HCT116 (cell line): ENCODE results near the gene FBXL15. TPM values are rescaled to one million over a fixed set of nuclear protein-coding genes. Genes with fewer than 3 reads are reported as not detected.

Source experiments
- ATAC-seq: fragments of 200-7000 bp; cut with Tn5 transposase; 2 replicates; pipeline ENCODE4 v1.9.1; 2020; ENCODE audit warnings: mild to moderate bottlenecking, moderate library complexity
- BruUV-seq: library from RNA; stranded (reverse); fragments of 400-500 nt; replicated peaks from 2 replicates; lab custom pipeline; 2021; lab: Mats Ljungman, UMichigan
- CTCF ChIA-PET: fragments of 300-600 bp; sonication (Branson Sonifier 250); formaldehyde crosslinking; loops from one replicate; lab custom pipeline; 2021; ENCODE audit warnings: antibody characterized with exemption; lab: Charles Lee
- POLR2A ChIA-PET: fragments of 300-600, 350-600 bp; sonication (Branson Sonifier 250); formaldehyde crosslinking; loops from one replicate; lab custom pipeline; 2021; ENCODE audit warnings: antibody characterized with exemption; lab: Charles Lee
- RAD21 ChIA-PET, 2 experiments: fragments of 300-600 bp; sonication (Branson Sonifier 250); formaldehyde crosslinking; loops; one replicate each; lab custom pipeline; 2023; ENCODE audit warnings: low total read pairs in 2 of 2; ENCODE audit not compliant: uncharacterized antibody in 2 of 2, unreplicated experiment in 2 of 2, low non-redundant PET in 1 of 2; lab: Charles Lee
- DNase-seq: peaks from one replicate; pipeline ENCODE4 v3.0.0-alpha.2; 2010; ENCODE audit warnings: low read depth, low spot score
- H2AFZ ChIP-seq: fragments of 200-600 bp; shearing (Covaris generic), sonication (generic); 2 replicates; pipeline ENCODE4 v1.6.1; 2017; ENCODE audit warnings: low read depth, mixed run types, mixed read lengths, antibody characterized with exemption, low read length; ENCODE audit not compliant: poor library complexity, severe bottlenecking
- H3K27ac ChIP-seq: 2 replicates; pipeline ENCODE4 v1.5.1; 2012; ENCODE audit warnings: low read depth, low read length
- H3K27me3 ChIP-seq: fragments of 200-600 bp; sonication (generic); 2 replicates; pipeline ENCODE4 v1.6.1; 2016; ENCODE audit warnings: mixed run types, low read length, mixed read lengths; ENCODE audit not compliant: insufficient read depth
- H3K36me3 ChIP-seq, 2 experiments: fragments of 200-500 bp in 1 of 2; fragments of 200-600 bp in 1 of 2; sonication (Bioruptor generic) in 1 of 2; sonication (generic) in 1 of 2; 2 replicates each; pipeline versions ENCODE4 v1.5.1 to v1.6.1; 2014 to 2016; ENCODE audit warnings: low read length in 2 of 2, inconsistent platforms in 1 of 2, mixed read lengths in 1 of 2, mixed run types in 1 of 2; ENCODE audit not compliant: insufficient read depth in 2 of 2, control insufficient read depth in 1 of 2
- H3K4me1 ChIP-seq, 2 experiments: fragments of 200-600 bp in 1 of 2; sonication (generic) in 1 of 2; 2 replicates each; pipeline versions ENCODE4 v1.5.1 to v1.6.1; 2012 to 2017; ENCODE audit warnings: low read length in 2 of 2, inconsistent platforms in 1 of 2, mild to moderate bottlenecking in 1 of 2, mixed read lengths in 1 of 2, mixed run types in 1 of 2, moderate library complexity in 1 of 2; ENCODE audit not compliant: insufficient read depth in 2 of 2, control insufficient read depth in 1 of 2
- H3K4me2 ChIP-seq: fragments of 200-600 bp; sonication (generic); 2 replicates; pipeline ENCODE4 v1.6.1; 2017; ENCODE audit warnings: mixed run types, low read length, mixed read lengths
- H3K4me3 ChIP-seq, 2 experiments: fragments of 200-600 bp in 1 of 2; sonication (generic) in 1 of 2; replicated peaks in 1 of 2; 2 replicates each; pipeline ENCODE4 v1.5.1; 2011 to 2016; ENCODE audit warnings: low read length in 2 of 2, control low read depth in 1 of 2, low read depth in 1 of 2, mild to moderate bottlenecking in 1 of 2, mixed read lengths in 1 of 2, mixed run types in 1 of 2
- H3K79me2 ChIP-seq: fragments of 200-600 bp; sonication (generic); 2 replicates; pipeline ENCODE4 v1.6.1; 2017; ENCODE audit warnings: mild to moderate bottlenecking, mixed run types, low read length, moderate library complexity, mixed read lengths; ENCODE audit not compliant: insufficient read depth
- H3K9ac ChIP-seq: fragments of 200-600 bp; sonication (generic); 2 replicates; pipeline ENCODE4 v1.6.1; 2016; ENCODE audit warnings: low read length, mixed read lengths
- H3K9me2 ChIP-seq: fragments of 200-600 bp; sonication (generic), shearing (Covaris generic); 2 replicates; pipeline ENCODE4 v1.6.1; 2017; ENCODE audit warnings: mixed run types, mild to moderate bottlenecking, moderate library complexity; ENCODE audit not compliant: insufficient read depth
- H3K9me3 ChIP-seq, 2 experiments: fragments of 200-500 bp in 1 of 2; fragments of 200-600 bp in 1 of 2; sonication (Bioruptor generic) in 1 of 2; sonication (generic) in 1 of 2; 2 replicates each; pipeline ENCODE4 v1.6.1; 2014 to 2017; ENCODE audit warnings: low read length in 2 of 2, mixed read lengths in 2 of 2, inconsistent platforms in 1 of 2, low read depth in 1 of 2, mild to moderate bottlenecking in 1 of 2, mixed run types in 1 of 2, moderate library complexity in 1 of 2; ENCODE audit not compliant: control insufficient read depth in 1 of 2, insufficient read depth in 1 of 2
- H4K20me1 ChIP-seq: fragments of 200-600 bp; sonication (generic), shearing (Covaris generic); 2 replicates; pipeline ENCODE4 v1.6.1; 2017; ENCODE audit warnings: mixed run types, mild to moderate bottlenecking, moderate library complexity; ENCODE audit not compliant: insufficient read depth
- CBX3 ChIP-seq: IDR thresholded peaks from 2 replicates; pipeline ENCODE4 v1.6.1; 2012; ENCODE audit warnings: low read depth
- CEBPB ChIP-seq: IDR thresholded peaks from 2 replicates; pipeline ENCODE4 v1.6.1; 2012; ENCODE audit warnings: low read depth
- CTCF ChIP-seq, 3 experiments: fragments of 200-600 bp in 1 of 3; sonication (generic) in 1 of 3; IDR thresholded peaks in 2 of 3; conservative IDR thresholded peaks in 1 of 3; 2 replicates each; pipeline ENCODE4 v1.5.1; 2012 to 2017; ENCODE audit warnings: low read depth in 2 of 3, low read length in 2 of 3, antibody characterized with exemption in 1 of 3, borderline replicate concordance in 1 of 3, control low read depth in 1 of 3, mild to moderate bottlenecking in 1 of 3, mixed read lengths in 1 of 3, mixed run types in 1 of 3, moderate library complexity in 1 of 3; ENCODE audit not compliant: insufficient read depth in 1 of 3
- EGR1 ChIP-seq: IDR thresholded peaks from 2 replicates; pipeline ENCODE4 v1.6.1; 2012; ENCODE audit warnings: low read depth
- ELF1 ChIP-seq: IDR thresholded peaks from 2 replicates; pipeline ENCODE4 v1.6.1; 2012; ENCODE audit warnings: low read depth, borderline replicate concordance
- EZH2 ChIP-seq: fragments of 200-600 bp; sonication (generic); IDR thresholded peaks from 2 replicates; pipeline ENCODE4 v1.6.1; 2017; ENCODE audit warnings: antibody characterized with exemption, mixed run types
- EZH2phosphoT487 ChIP-seq: fragments of 200-600 bp; IDR thresholded peaks from 2 replicates; pipeline ENCODE4 v1.6.1; 2018; ENCODE audit warnings: antibody characterized with exemption, borderline replicate concordance
- FOSL1 ChIP-seq: IDR thresholded peaks from 2 replicates; pipeline ENCODE4 v1.6.1; 2012; ENCODE audit warnings: low read depth
- JUND ChIP-seq: IDR thresholded peaks from 2 replicates; pipeline ENCODE4 v1.6.1; 2012
- POLR2A ChIP-seq: IDR thresholded peaks from 2 replicates; pipeline ENCODE4 v1.7.0; 2011; ENCODE audit warnings: borderline replicate concordance; ENCODE audit not compliant: insufficient read depth, insufficient read length; ENCODE audit errors: extremely low read depth
- POLR2AphosphoS5 ChIP-seq: IDR thresholded peaks from 2 replicates; pipeline ENCODE4 v1.6.1; 2011; ENCODE audit warnings: mild to moderate bottlenecking, low read depth, low read length, moderate library complexity
- RAD21 ChIP-seq: IDR thresholded peaks from 2 replicates; pipeline ENCODE4 v1.6.1; 2012; ENCODE audit warnings: low read depth, mild to moderate bottlenecking
- SIN3A ChIP-seq: IDR thresholded peaks from 2 replicates; pipeline ENCODE4 v1.6.1; 2012; ENCODE audit warnings: low read depth
- TCF7L2 ChIP-seq: IDR thresholded peaks from 2 replicates; pipeline ENCODE4 v1.7.0; 2011; ENCODE audit warnings: borderline replicate concordance, inconsistent platforms; ENCODE audit not compliant: insufficient read depth, insufficient read length; ENCODE audit errors: extremely low read depth
- YY1 ChIP-seq: IDR thresholded peaks from 2 replicates; pipeline ENCODE4 v1.6.1; 2011; ENCODE audit warnings: low read length, low read depth, moderate library complexity, mild to moderate bottlenecking; ENCODE audit not compliant: insufficient replicate concordance; ENCODE audit errors: extremely low read depth
- ZNF274 ChIP-seq: fragments of 200-500 bp; sonication (Bioruptor generic); IDR thresholded peaks from 2 replicates; pipeline ENCODE4 v1.6.1; 2014; ENCODE audit warnings: mild to moderate bottlenecking, low read depth, low read length, inconsistent platforms
- intact Hi-C: fragments of 100-400 bp; cut with micrococcal nuclease; formaldehyde crosslinking; loops from 2 replicates; pipeline ENCODE4 v1.10.0; 2022
- total RNA-seq: library from RNA; stranded (reverse); gene quantifications from one replicate; pipeline ENCODE4 v1.2.1, GENCODE V29; 2021; ENCODE audit not compliant: unreplicated experiment

The FBXL15 gene
- total RNA-seq, 1 experiment from 2014 or later: 21.1 TPM

- TF ChIP-seq TCF7L2: no peak
- TF ChIP-seq YY1: peak; percentile 79
- TF ChIP-seq CTCF (IDR thresholded peaks at IDR 0.05 in 2 of 3, conservative IDR thresholded peaks at IDR 0.05 in 1 of 3; ENCODE audit: borderline replicate concordance in 1 of 3, insufficient read depth in 1 of 3, low read depth in 2 of 3, low read length in 2 of 3): no peak
- no peak for TF ChIP-seq ZNF274
- no peak for TF ChIP-seq CEBPB
These were observed 28.9 kb downstream of the FBXL15 start (continued) for GRCh38 chr10:102449321-102450123.

GRCh38 chr10:102450124-102450373, 29.4 kb downstream of the FBXL15 start:
- Histone ChIP-seq H3K4me2 (peak overlapping the region; percentile 98), H3K4me1 (peaks cover 28 to 38% of the 10 kb centered on the region in 2 experiments), H3K36me3 (0 out of 4 replicates have a peak, but pooled peaks cover 0 to 10% of the 10 kb centered on the region in 2 experiments), H3K4me3 (peak overlapping the region; percentile 72 to 100), H3K27me3 (no peaks in the 10 kb centered on the region), H4K20me1 (no peaks in the 10 kb centered on the region), H3K79me2 (peaks cover 35% of the 10 kb centered on the region), H3K9me3 (no peaks in the 10 kb centered on the region), H2AFZ (no peak overlapping the region), H3K9ac (peak overlapping the region; percentile 97), H3K27ac (peak overlapping the region; percentile 98), H3K9me2 (no peaks in the 10 kb centered on the region)
- BruUV-seq: TSS peak; percentile 79
- ChIA-PET CTCF (interaction anchor here (1.0 to 2.7 kb wide), 4 partner anchors 10 to 280 kb away, joined by 3 to 16 read pairs (median 5); no protein-coding TSS in a partner anchor), RAD21 (interaction anchor here (0.9 to 1.6 kb wide), 2 partner anchors 27 to 134 kb away, joined by 3 to 4 read pairs; no protein-coding TSS in a partner anchor), POLR2A (interaction anchor here (0.6 to 6.1 kb wide), 8 partner anchors 9 to 195 kb away, joined by 3 to 39 read pairs (median 6); partner anchors contain the start of genes CUEDC2, FBXL15 and TRIM8)
- DNase-seq: no peak
- no peak for ATAC-seq
- intact Hi-C loops: loop anchor here (2.0 kb wide), 1 partner anchor 55 kb away; the partner anchor contains the start of gene NFKB2
- TF ChIP-seq EGR1: no peak
- no peak for TF ChIP-seq SIN3A
- no peak for TF ChIP-seq FOSL1
- TF ChIP-seq POLR2AphosphoS5: no peak
- no peak for TF ChIP-seq EZH2
- no peak for TF ChIP-seq YY1
- no peak for TF ChIP-seq ELF1
- TF ChIP-seq CEBPB: no peak
- TF ChIP-seq RAD21: no peak
- TF ChIP-seq CBX3: no peak
- no peak for TF ChIP-seq POLR2A
- no peak for TF ChIP-seq JUND
- TF ChIP-seq EZH2phosphoT487: no peak
- TF ChIP-seq CTCF (IDR thresholded peaks at IDR 0.05 in 2 of 3, conservative IDR thresholded peaks at IDR 0.05 in 1 of 3; ENCODE audit: borderline replicate concordance in 1 of 3, insufficient read depth in 1 of 3, low read depth in 2 of 3, low read length in 2 of 3): no peak
